ENCODE measurements around the gene STK25. TPM values are rescaled to one million over a fixed set of nuclear protein-coding genes. Genes with fewer than 3 reads are reported as not detected.

STK25 gene
- total and polyA plus RNA-seq, 2 of the 8 experiments (the other 6 are each of a cell fraction or from before 2014, with no cell fraction given) = 159 to 546 TPM

- peak; percentile 71 for TF ChIP-seq SUZ12 (IDR thresholded peaks at IDR 0.05; ENCODE audit: low read length)
- peak; percentile 64 for TF ChIP-seq EZH2 (IDR thresholded peaks at IDR 0.05; ENCODE audit: low read depth, low read length, severe bottlenecking)
- TF ChIP-seq, protein P1, sequence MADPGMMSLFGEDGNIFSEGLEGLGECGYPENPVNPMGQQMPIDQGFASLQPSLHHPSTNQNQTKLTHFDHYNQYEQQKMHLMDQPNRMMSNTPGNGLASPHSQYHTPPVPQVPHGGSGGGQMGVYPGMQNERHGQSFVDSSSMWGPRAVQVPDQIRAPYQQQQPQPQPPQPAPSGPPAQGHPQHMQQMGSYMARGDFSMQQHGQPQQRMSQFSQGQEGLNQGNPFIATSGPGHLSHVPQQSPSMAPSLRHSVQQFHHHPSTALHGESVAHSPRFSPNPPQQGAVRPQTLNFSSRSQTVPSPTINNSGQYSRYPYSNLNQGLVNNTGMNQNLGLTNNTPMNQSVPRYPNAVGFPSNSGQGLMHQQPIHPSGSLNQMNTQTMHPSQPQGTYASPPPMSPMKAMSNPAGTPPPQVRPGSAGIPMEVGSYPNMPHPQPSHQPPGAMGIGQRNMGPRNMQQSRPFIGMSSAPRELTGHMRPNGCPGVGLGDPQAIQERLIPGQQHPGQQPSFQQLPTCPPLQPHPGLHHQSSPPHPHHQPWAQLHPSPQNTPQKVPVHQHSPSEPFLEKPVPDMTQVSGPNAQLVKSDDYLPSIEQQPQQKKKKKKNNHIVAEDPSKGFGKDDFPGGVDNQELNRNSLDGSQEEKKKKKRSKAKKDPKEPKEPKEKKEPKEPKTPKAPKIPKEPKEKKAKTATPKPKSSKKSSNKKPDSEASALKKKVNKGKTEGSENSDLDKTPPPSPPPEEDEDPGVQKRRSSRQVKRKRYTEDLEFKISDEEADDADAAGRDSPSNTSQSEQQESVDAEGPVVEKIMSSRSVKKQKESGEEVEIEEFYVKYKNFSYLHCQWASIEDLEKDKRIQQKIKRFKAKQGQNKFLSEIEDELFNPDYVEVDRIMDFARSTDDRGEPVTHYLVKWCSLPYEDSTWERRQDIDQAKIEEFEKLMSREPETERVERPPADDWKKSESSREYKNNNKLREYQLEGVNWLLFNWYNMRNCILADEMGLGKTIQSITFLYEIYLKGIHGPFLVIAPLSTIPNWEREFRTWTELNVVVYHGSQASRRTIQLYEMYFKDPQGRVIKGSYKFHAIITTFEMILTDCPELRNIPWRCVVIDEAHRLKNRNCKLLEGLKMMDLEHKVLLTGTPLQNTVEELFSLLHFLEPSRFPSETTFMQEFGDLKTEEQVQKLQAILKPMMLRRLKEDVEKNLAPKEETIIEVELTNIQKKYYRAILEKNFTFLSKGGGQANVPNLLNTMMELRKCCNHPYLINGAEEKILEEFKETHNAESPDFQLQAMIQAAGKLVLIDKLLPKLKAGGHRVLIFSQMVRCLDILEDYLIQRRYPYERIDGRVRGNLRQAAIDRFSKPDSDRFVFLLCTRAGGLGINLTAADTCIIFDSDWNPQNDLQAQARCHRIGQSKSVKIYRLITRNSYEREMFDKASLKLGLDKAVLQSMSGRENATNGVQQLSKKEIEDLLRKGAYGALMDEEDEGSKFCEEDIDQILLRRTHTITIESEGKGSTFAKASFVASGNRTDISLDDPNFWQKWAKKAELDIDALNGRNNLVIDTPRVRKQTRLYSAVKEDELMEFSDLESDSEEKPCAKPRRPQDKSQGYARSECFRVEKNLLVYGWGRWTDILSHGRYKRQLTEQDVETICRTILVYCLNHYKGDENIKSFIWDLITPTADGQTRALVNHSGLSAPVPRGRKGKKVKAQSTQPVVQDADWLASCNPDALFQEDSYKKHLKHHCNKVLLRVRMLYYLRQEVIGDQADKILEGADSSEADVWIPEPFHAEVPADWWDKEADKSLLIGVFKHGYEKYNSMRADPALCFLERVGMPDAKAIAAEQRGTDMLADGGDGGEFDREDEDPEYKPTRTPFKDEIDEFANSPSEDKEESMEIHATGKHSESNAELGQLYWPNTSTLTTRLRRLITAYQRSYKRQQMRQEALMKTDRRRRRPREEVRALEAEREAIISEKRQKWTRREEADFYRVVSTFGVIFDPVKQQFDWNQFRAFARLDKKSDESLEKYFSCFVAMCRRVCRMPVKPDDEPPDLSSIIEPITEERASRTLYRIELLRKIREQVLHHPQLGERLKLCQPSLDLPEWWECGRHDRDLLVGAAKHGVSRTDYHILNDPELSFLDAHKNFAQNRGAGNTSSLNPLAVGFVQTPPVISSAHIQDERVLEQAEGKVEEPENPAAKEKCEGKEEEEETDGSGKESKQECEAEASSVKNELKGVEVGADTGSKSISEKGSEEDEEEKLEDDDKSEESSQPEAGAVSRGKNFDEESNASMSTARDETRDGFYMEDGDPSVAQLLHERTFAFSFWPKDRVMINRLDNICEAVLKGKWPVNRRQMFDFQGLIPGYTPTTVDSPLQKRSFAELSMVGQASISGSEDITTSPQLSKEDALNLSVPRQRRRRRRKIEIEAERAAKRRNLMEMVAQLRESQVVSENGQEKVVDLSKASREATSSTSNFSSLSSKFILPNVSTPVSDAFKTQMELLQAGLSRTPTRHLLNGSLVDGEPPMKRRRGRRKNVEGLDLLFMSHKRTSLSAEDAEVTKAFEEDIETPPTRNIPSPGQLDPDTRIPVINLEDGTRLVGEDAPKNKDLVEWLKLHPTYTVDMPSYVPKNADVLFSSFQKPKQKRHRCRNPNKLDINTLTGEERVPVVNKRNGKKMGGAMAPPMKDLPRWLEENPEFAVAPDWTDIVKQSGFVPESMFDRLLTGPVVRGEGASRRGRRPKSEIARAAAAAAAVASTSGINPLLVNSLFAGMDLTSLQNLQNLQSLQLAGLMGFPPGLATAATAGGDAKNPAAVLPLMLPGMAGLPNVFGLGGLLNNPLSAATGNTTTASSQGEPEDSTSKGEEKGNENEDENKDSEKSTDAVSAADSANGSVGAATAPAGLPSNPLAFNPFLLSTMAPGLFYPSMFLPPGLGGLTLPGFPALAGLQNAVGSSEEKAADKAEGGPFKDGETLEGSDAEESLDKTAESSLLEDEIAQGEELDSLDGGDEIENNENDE (IDR thresholded peaks at IDR 0.05; ENCODE audit: insufficient replicate concordance, low read length) = no peak
- TF ChIP-seq POU5F1 (IDR thresholded peaks at IDR 0.05; ENCODE audit: low read depth, low read length) = no peak
- TF ChIP-seq CREB1 (IDR thresholded peaks at IDR 0.05) = no peak
- no peak for TF ChIP-seq HDAC2 (IDR thresholded peaks at IDR 0.05; ENCODE audit: borderline replicate concordance in 1 of 2, low read depth in 2 of 2, low read length in 2 of 2)
- no peak for TF ChIP-seq TAF7 (optimal IDR thresholded peaks at IDR 0.05; ENCODE audit: borderline replicate concordance, low read depth, low read length)
- TF ChIP-seq RBBP5 (IDR thresholded peaks at IDR 0.05; ENCODE audit: borderline replicate concordance, low read depth, low read length) = no peak
- no peak for TF ChIP-seq CBX5 (IDR thresholded peaks at IDR 0.05; ENCODE audit: low read depth, low read length)
- no peak for TF ChIP-seq POLR2A (IDR thresholded peaks at IDR 0.05; ENCODE audit: control extremely low read depth in 1 of 2, low read depth in 2 of 2, low read length in 2 of 2)
- TF ChIP-seq POLR2AphosphoS5 (IDR thresholded peaks at IDR 0.05; ENCODE audit: low read depth, low read length) = no peak
These were observed 33.3 kb upstream of the STK25 start (continued) for GRCh38 chr2:241541564-241542277.
